Islet of Langerhans (tissue), 1 donor: ENCODE results near the gene NDUFS7.

Experiments
- FAIRE-seq: peaks from one replicate; lab custom pipeline; 2011; peaks lifted over from hg19 to GRCh38; lab: Jason Lieb, UNC

Gene NDUFS7

GRCh38 chr19:1401138-1401888, 17.6 kb downstream of the NDUFS7 start, which contains the start of gene GAMT:
Gene GAMT, minus strand, starts transcription at chr19:1401542. Its CDS starts 66 bp downstream, at chr19:1401476.
- no peak for FAIRE-seq

GRCh38 chr19:1401889-1402217, 18.1 kb downstream of the NDUFS7 start:
- FAIRE-seq, result no peak

GRCh38 chr19:1402411-1403070, 18.8 kb downstream of the NDUFS7 start:
- FAIRE-seq, result no peak

GRCh38 chr19:1406774-1407527, 23.2 kb downstream of the NDUFS7 start:
- peak; percentile 65 for FAIRE-seq

GRCh38 chr19:1407528-1408299, 24.0 kb downstream of the NDUFS7 start, which contains the start of gene DAZAP1:
Gene DAZAP1, plus strand, starts transcription at chr19:1407586. Its CDS starts 188 bp downstream, at chr19:1407774.
- FAIRE-seq, result no peak

GRCh38 chr19:1408300-1409203, 24.8 kb downstream of the NDUFS7 start:
- FAIRE-seq, result no peak

- no peak for FAIRE-seq
Measured at GRCh38 chr19:1409204-1410005, 25.7 kb downstream of the NDUFS7 start.

- FAIRE-seq, result no peak
Measured at GRCh38 chr19:1410136-1410786, 26.6 kb downstream of the NDUFS7 start.

GRCh38 chr19:1410789-1411188, 27.1 kb downstream of the NDUFS7 start:
- FAIRE-seq, result no peak

GRCh38 chr19:1411255-1412191, 27.8 kb downstream of the NDUFS7 start:
- FAIRE-seq, result no peak

GRCh38 chr19:1412323-1412923, 28.7 kb downstream of the NDUFS7 start:
- FAIRE-seq, result no peak

GRCh38 chr19:1412995-1413800, 29.5 kb downstream of the NDUFS7 start:
- FAIRE-seq, result no peak

GRCh38 chr19:1416014-1416841, 32.5 kb downstream of the NDUFS7 start:
- no peak for FAIRE-seq

GRCh38 chr19:1417145-1417544, 33.4 kb downstream of the NDUFS7 start:
- no peak for FAIRE-seq

- FAIRE-seq, result no peak
Measured at GRCh38 chr19:1417681-1418495, 34.2 kb downstream of the NDUFS7 start.

- no peak for FAIRE-seq
Measured at GRCh38 chr19:1418496-1418775, 34.7 kb downstream of the NDUFS7 start.
